Osteocyte (in vitro differentiated cells): ENCODE data around the gene ABCC1. TPM values are rescaled to one million over a fixed set of nuclear protein-coding genes. Genes with fewer than 3 reads are reported as not detected.
"Not testable (repeated sequence)": the region's sequence is repeated elsewhere in the genome, so short reads cannot be mapped to it uniquely, and the experiment has no call there.

ENCODE experiments used
- DNase-seq: peaks from one replicate; pipeline ENCODE4 v3.0.0; 2021; ENCODE audit warnings: mixed read lengths; ENCODE audit not compliant: unreplicated experiment; ENCODE audit errors: extremely low spot score
- H3K27ac Mint-ChIP-seq: one replicate; pipeline ENCODE4 v1.8.0; 2021; ENCODE audit warnings: mild to moderate bottlenecking, mixed read lengths; ENCODE audit not compliant: unreplicated experiment
- H3K27me3 Mint-ChIP-seq: one replicate; pipeline ENCODE4 v1.8.0; 2021; ENCODE audit warnings: mixed read lengths; ENCODE audit not compliant: unreplicated experiment
- H3K36me3 Mint-ChIP-seq: one replicate; pipeline ENCODE4 v1.8.0; 2021; ENCODE audit warnings: mixed read lengths; ENCODE audit not compliant: unreplicated experiment
- H3K4me1 Mint-ChIP-seq: one replicate; pipeline ENCODE4 v1.8.0; 2021; ENCODE audit warnings: mixed read lengths; ENCODE audit not compliant: unreplicated experiment
- H3K4me3 Mint-ChIP-seq: one replicate; pipeline ENCODE4 v1.8.0; 2021; ENCODE audit warnings: mild to moderate bottlenecking, moderate library complexity, mixed read lengths; ENCODE audit not compliant: unreplicated experiment
- H3K9me3 Mint-ChIP-seq: one replicate; pipeline ENCODE4 v1.8.0; 2021; ENCODE audit warnings: mixed read lengths; ENCODE audit not compliant: unreplicated experiment
- total RNA-seq: library from RNA; stranded (reverse); gene quantifications from 2 replicates; pipeline ENCODE4 v1.2.1, GENCODE V29; 2021
- TF ChIP-seq, protein P1 (sequence below): fragments of 200-600 bp; sonication (generic); IDR thresholded peaks from 2 replicates; pipeline ENCODE4 v1.5.0; 2021; ENCODE audit warnings: antibody characterized with exemption, mild to moderate bottlenecking, moderate library complexity

The ABCC1 gene
- total RNA-seq, 1 donor from 2014 or later = 256 TPM

DNA sequence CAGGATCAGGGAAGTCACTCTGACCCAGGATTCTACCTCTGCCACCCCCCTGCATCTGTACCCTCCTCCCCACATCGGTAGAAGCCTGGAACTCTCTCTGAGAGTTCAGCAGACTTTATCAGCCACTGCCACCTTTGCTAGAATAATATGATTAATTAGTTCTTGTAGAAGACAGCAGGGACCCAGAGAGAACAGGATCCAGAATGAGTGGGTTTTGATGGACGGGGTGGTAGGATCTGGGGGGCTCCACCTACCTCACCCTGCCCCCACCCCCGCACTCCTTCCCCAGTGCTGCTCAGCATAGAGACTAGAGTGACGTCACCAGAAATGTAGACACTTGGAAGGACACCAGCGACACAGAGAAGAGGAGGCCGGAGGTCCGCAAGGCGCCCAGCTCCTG is 240.4 kb downstream of the ABCC1 start:
- no peak for DNase-seq
- H3K4me1 Mint-ChIP-seq = no peaks in the 10 kb centered on the region
- no peak overlapping the region for H3K27ac Mint-ChIP-seq
- peaks cover 3% of the 10 kb centered on the region for H3K27me3 Mint-ChIP-seq
- TF ChIP-seq, protein P1, sequence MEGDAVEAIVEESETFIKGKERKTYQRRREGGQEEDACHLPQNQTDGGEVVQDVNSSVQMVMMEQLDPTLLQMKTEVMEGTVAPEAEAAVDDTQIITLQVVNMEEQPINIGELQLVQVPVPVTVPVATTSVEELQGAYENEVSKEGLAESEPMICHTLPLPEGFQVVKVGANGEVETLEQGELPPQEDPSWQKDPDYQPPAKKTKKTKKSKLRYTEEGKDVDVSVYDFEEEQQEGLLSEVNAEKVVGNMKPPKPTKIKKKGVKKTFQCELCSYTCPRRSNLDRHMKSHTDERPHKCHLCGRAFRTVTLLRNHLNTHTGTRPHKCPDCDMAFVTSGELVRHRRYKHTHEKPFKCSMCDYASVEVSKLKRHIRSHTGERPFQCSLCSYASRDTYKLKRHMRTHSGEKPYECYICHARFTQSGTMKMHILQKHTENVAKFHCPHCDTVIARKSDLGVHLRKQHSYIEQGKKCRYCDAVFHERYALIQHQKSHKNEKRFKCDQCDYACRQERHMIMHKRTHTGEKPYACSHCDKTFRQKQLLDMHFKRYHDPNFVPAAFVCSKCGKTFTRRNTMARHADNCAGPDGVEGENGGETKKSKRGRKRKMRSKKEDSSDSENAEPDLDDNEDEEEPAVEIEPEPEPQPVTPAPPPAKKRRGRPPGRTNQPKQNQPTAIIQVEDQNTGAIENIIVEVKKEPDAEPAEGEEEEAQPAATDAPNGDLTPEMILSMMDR = no peak
- no peak overlapping the region for H3K4me3 Mint-ChIP-seq
- H3K36me3 Mint-ChIP-seq = no peaks in the 10 kb centered on the region
- H3K9me3 Mint-ChIP-seq = no peaks in the 10 kb centered on the region

DNA sequence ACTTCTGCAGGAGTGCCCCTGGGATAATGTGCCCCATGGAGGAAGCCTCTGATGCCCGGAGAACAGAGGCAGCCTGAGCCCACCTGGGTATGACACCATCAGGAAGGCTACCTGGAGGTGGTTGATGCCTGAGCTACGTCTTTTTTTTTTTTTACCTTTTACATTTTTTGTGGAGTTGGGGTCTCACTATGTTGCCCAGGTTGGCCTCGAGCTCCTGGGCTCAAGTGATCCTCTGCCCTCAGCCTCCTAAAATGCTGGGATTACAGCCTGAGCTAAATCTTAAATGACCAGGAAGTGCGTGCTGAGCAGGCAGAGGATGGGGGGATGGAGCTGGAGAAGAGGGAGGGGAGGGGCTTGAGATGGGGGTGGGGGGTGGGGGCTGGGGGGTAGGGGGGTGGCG is 241.1 kb downstream of the ABCC1 start:
- TF ChIP-seq, protein P1 = no peak
- Mint-ChIP-seq H3K27me3 (peaks cover 3% of the 10 kb centered on the region), H3K4me1 (peaks cover 2% of the 10 kb centered on the region), H3K36me3 (no peaks in the 10 kb centered on the region), H3K4me3 (no peak overlapping the region), H3K27ac (no peak overlapping the region), H3K9me3 (no peaks in the 10 kb centered on the region)
- DNase-seq = no peak

DNA sequence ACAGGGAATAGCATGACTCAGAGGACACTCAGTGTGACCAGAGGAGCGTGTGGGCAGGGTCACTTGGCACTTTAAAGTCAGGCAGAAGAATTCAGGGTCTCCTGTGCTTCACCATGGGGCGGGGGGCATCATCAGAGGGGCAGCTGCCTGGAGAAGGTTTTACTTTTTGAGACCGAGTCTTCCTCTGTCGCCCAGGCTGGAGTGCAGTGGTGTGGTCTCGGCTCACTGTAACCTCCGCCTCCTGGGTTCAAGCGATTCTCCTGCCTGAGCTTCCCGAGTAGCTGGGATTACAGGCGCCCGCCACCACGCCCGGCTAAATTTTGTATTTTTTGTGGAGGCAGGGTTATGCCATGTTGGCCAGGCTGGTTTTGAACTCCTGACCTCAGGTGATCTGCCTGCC is 241.6 kb downstream of the ABCC1 start:
- H3K9me3 Mint-ChIP-seq, H3K36me3 Mint-ChIP-seq, H3K27me3 Mint-ChIP-seq, DNase-seq, H3K4me3 Mint-ChIP-seq, H3K27ac Mint-ChIP-seq, H3K4me1 Mint-ChIP-seq: not testable (repeated sequence)

DNA sequence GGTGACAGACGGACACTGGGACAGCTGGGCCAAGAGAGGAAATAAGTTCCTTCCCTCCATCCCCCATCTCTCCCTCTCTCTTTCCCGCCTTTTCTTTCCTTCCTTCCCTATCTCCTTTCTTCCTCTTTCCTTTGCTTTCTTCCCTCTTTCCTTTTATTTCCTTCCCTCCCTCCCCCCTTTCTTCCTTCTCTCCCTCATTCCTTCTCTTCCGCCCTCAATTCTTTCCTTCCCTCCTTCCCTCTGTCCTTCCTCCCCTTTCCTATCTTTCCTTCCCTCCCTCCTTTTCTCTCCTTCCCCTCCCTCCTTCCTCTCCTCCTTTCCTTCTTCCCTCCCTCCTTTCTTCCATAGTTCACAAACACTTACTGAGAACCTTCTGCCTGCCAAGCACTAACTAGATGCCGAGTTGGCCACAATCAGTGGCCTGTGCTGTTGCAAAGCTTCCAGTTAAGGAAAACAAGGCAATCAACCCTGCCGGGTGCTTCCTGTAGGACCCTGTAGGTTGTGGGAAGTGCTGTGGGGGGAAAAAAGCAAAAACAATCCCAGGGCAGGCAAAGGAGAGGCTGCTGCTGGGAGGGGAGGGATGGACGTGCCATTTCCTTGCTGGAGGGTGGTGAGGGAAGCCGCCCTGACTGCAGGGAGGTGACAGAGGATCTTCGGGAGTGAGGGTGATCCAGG is 242.2 kb downstream of the ABCC1 start:
- Mint-ChIP-seq H3K4me3 (no peak overlapping the region), H3K27me3 (peaks cover 3% of the 10 kb centered on the region), H3K4me1 (peaks cover 2% of the 10 kb centered on the region), H3K9me3 (no peaks in the 10 kb centered on the region), H3K27ac (no peak overlapping the region), H3K36me3 (no peaks in the 10 kb centered on the region)
- TF ChIP-seq, protein P1 = no peak
- no peak for DNase-seq

Other genes starting within 250 kb of the ABCC1 start
- gene MYH11, start 92.6 kb upstream of the ABCC1 start, total RNA-seq = 1.9 and 2.0 TPM in 2 replicates
- gene CEP20, start 61.0 kb upstream of the ABCC1 start, total RNA-seq = 24.3 and 31.2 TPM in 2 replicates